Panc1 (cell line): ENCODE results near the gene MAGEA9B. TPM values are rescaled to one million over a fixed set of nuclear protein-coding genes. Genes with fewer than 3 reads are reported as not detected.

ENCODE experiments used
- ATAC-seq: fragments of 200-7000 bp; cut with Tn5 transposase; 2 replicates; pipeline ENCODE4 v1.9.1; 2020; ENCODE audit warnings: mild to moderate bottlenecking, moderate library complexity
- BruUV-seq: library from RNA; stranded (reverse); fragments of 400-500 nt; replicated peaks from 2 replicates; lab custom pipeline; 2021; lab: Mats Ljungman, UMichigan
- CTCF ChIA-PET: fragments of 300-600 bp; sonication (Branson Sonifier 250); formaldehyde crosslinking; loops from one replicate; lab custom pipeline; 2022; ENCODE audit warnings: antibody characterized with exemption; lab: Charles Lee
- POLR2A ChIA-PET: fragments of 300-600 bp; sonication (Branson Sonifier 250); formaldehyde crosslinking; loops from one replicate; lab custom pipeline; 2022; ENCODE audit warnings: antibody characterized with exemption; lab: Charles Lee
- DNase-seq: peaks from one replicate; pipeline ENCODE4 v3.0.0-alpha.2; 2010; ENCODE audit warnings: low read depth, low spot score
- H3K27ac ChIP-seq: 2 replicates; pipeline ENCODE4 v1.5.1; 2011; ENCODE audit warnings: mild to moderate bottlenecking, low read length, inconsistent platforms
- H3K27me3 ChIP-seq: fragments of 200-500 bp; sonication (Bioruptor generic); 2 replicates; pipeline ENCODE4 v1.6.0; 2014; ENCODE audit warnings: low read length, inconsistent platforms; ENCODE audit not compliant: control insufficient read depth, insufficient read depth
- H3K36me3 ChIP-seq: fragments of 200-500 bp; sonication (Bioruptor generic); 2 replicates; pipeline ENCODE4 v1.5.1; 2014; ENCODE audit warnings: inconsistent platforms, mild to moderate bottlenecking, low read length, moderate library complexity; ENCODE audit not compliant: control insufficient read depth, insufficient read depth
- H3K4me1 ChIP-seq: 2 replicates; pipeline ENCODE4 v1.5.1; 2011; ENCODE audit warnings: inconsistent platforms, mild to moderate bottlenecking, low read length, moderate library complexity; ENCODE audit not compliant: control insufficient read depth, insufficient read depth
- H3K4me3 ChIP-seq, 2 experiments: 2 replicates each; pipeline ENCODE4 v1.5.1; 2011 to 2012; ENCODE audit warnings: low read depth in 2 of 2, low read length in 2 of 2, mild to moderate bottlenecking in 2 of 2, inconsistent platforms in 1 of 2, moderate library complexity in 1 of 2
- H3K9me3 ChIP-seq: fragments of 200-500 bp; sonication (Bioruptor generic); 2 replicates; pipeline ENCODE4 v1.5.1; 2014; ENCODE audit warnings: low read depth, mild to moderate bottlenecking, inconsistent platforms, low read length, moderate library complexity; ENCODE audit not compliant: control insufficient read depth, insufficient read depth
- POLR2AphosphoS5 ChIP-seq: IDR thresholded peaks from 2 replicates; pipeline ENCODE4 v1.6.1; 2012; ENCODE audit warnings: mild to moderate bottlenecking, low read depth, low read length, moderate library complexity
- SIN3A ChIP-seq: IDR thresholded peaks from 2 replicates; pipeline ENCODE4 v1.6.1; 2012; ENCODE audit warnings: low read depth, mild to moderate bottlenecking, low read length, moderate library complexity, borderline replicate concordance; ENCODE audit not compliant: insufficient read depth
- TCF7L2 ChIP-seq: IDR thresholded peaks from 2 replicates; pipeline ENCODE4 v1.6.1; 2011; ENCODE audit warnings: mild to moderate bottlenecking, low read depth, low read length, inconsistent platforms
- in situ Hi-C: cut with HindIII; loops from 2 replicates; pipeline ENCODE4 v1.10.0; 2016; ENCODE audit warnings: low sequenced_read_pairs, low pct_unique_long_range_greater_than_20kb
- intact Hi-C: fragments of 100-400 bp; cut with micrococcal nuclease; formaldehyde crosslinking; loops from one replicate; pipeline ENCODE4 v1.10.0; 2022; ENCODE audit not compliant: unreplicated experiment
- total RNA-seq: library from RNA; stranded (reverse); gene quantifications from one replicate; pipeline ENCODE4 v1.2.1, GENCODE V29; 2021; ENCODE audit not compliant: unreplicated experiment
- TF ChIP-seq, protein P1 (sequence below), 2 experiments: IDR thresholded peaks; 2 replicates each; pipeline ENCODE4 v1.6.1; 2011 to 2012; ENCODE audit warnings: low read depth in 2 of 2, control low read depth in 1 of 2, low read length in 1 of 2, mild to moderate bottlenecking in 1 of 2, moderate library complexity in 1 of 2; ENCODE audit not compliant: insufficient read depth in 1 of 2
- TF ChIP-seq, protein P2 (sequence below): fragments of 450-650 bp; IDR thresholded peaks from 2 replicates; pipeline ENCODE4 v1.5.1; 2017; ENCODE audit warnings: mild to moderate bottlenecking

The MAGEA9B gene
- total RNA-seq, 1 experiment from 2014 or later = not detected

DNA sequence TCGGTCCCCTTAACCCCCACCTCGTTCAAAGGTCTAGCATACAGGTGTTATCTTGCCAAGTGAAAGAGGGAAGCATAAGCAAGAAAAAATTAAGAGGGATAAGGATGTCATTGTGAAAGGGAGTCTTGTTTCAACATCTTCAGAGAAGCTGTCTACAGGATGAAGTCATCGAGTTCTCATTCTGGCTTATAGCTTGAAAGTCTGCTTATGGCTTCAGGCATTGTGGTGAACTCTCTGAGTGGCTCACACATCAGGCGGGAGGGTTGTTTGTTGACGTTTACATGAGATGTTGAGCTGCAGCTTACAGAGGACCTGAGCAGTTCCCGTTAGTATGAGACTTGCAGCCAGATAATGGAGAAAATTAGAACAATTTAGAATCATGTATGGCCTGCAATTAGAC is 16.6 kb downstream of the MAGEA9B start:
- no peak overlapping the region for H3K27ac ChIP-seq
- H3K4me1 ChIP-seq = no peaks in the 10 kb centered on the region
- no peak for DNase-seq
- POLR2A ChIA-PET = no interaction called here
- no peaks in the 10 kb centered on the region for H3K36me3 ChIP-seq
- in situ Hi-C loops = no loop called here
- TF ChIP-seq POLR2AphosphoS5 = no peak
- TF ChIP-seq, protein P1, sequence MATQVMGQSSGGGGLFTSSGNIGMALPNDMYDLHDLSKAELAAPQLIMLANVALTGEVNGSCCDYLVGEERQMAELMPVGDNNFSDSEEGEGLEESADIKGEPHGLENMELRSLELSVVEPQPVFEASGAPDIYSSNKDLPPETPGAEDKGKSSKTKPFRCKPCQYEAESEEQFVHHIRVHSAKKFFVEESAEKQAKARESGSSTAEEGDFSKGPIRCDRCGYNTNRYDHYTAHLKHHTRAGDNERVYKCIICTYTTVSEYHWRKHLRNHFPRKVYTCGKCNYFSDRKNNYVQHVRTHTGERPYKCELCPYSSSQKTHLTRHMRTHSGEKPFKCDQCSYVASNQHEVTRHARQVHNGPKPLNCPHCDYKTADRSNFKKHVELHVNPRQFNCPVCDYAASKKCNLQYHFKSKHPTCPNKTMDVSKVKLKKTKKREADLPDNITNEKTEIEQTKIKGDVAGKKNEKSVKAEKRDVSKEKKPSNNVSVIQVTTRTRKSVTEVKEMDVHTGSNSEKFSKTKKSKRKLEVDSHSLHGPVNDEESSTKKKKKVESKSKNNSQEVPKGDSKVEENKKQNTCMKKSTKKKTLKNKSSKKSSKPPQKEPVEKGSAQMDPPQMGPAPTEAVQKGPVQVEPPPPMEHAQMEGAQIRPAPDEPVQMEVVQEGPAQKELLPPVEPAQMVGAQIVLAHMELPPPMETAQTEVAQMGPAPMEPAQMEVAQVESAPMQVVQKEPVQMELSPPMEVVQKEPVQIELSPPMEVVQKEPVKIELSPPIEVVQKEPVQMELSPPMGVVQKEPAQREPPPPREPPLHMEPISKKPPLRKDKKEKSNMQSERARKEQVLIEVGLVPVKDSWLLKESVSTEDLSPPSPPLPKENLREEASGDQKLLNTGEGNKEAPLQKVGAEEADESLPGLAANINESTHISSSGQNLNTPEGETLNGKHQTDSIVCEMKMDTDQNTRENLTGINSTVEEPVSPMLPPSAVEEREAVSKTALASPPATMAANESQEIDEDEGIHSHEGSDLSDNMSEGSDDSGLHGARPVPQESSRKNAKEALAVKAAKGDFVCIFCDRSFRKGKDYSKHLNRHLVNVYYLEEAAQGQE (IDR thresholded peaks at IDR 0.05; ENCODE audit: insufficient read depth in 1 of 2, low read depth in 2 of 2, low read length in 1 of 2) = no peak
- TF ChIP-seq, protein P2, sequence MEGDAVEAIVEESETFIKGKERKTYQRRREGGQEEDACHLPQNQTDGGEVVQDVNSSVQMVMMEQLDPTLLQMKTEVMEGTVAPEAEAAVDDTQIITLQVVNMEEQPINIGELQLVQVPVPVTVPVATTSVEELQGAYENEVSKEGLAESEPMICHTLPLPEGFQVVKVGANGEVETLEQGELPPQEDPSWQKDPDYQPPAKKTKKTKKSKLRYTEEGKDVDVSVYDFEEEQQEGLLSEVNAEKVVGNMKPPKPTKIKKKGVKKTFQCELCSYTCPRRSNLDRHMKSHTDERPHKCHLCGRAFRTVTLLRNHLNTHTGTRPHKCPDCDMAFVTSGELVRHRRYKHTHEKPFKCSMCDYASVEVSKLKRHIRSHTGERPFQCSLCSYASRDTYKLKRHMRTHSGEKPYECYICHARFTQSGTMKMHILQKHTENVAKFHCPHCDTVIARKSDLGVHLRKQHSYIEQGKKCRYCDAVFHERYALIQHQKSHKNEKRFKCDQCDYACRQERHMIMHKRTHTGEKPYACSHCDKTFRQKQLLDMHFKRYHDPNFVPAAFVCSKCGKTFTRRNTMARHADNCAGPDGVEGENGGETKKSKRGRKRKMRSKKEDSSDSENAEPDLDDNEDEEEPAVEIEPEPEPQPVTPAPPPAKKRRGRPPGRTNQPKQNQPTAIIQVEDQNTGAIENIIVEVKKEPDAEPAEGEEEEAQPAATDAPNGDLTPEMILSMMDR = no peak
- TF ChIP-seq SIN3A = no peak
- TF ChIP-seq TCF7L2 = no peak
- intact Hi-C loops = no loop called here
- no peaks in the 10 kb centered on the region; the same call in 1 of the 2 replicates for H3K27me3 ChIP-seq
- no TSS peak for BruUV-seq
- no peak for ATAC-seq
- H3K4me3 ChIP-seq = no peak overlapping the region
- H3K9me3 ChIP-seq = no peaks in the 10 kb centered on the region
- CTCF ChIA-PET = no interaction called here

- no peak for DNase-seq
- CTCF ChIA-PET = no interaction called here
- in situ Hi-C loops = no loop called here
Observed at GRCh38 chrX:149569770-149570169, 17.5 kb downstream of the MAGEA9B start.

More at GRCh38 chrX:149569770-149570169, 17.5 kb downstream of the MAGEA9B start:
- POLR2A ChIA-PET = no interaction called here
- Histone ChIP-seq H3K4me3 (no peak overlapping the region), H3K27me3 (no peaks in the 10 kb centered on the region; the same call in 1 of the 2 replicates), H3K27ac (no peak overlapping the region), H3K4me1 (no peaks in the 10 kb centered on the region), H3K9me3 (no peaks in the 10 kb centered on the region), H3K36me3 (no peaks in the 10 kb centered on the region)
- no peak for ATAC-seq
- TF ChIP-seq, protein P1 (IDR thresholded peaks at IDR 0.05; ENCODE audit: insufficient read depth in 1 of 2, low read depth in 2 of 2, low read length in 1 of 2) = no peak
- no peak for TF ChIP-seq POLR2AphosphoS5
- no TSS peak for BruUV-seq
- intact Hi-C loops = no loop called here
